Esophagus muscularis mucosa (tissue), 3 donors: ENCODE data around the gene ATAD2B.

Experiments
- POLR2AphosphoS5 ChIP-seq, 2 donors: sonication (generic); formaldehyde crosslinking; IDR thresholded peaks; one replicate each; pipeline ENCODE4 v1.6.1; 2017; ENCODE audit warnings: antibody characterized with exemption in 2 of 2
- TF ChIP-seq, protein P1 (sequence below), 3 experiments: fragments of 200-600 bp in 2 of 3; fragments of 450-650 bp in 1 of 3; sonication (generic) in 2 of 3; IDR thresholded peaks; one replicate each; pipeline ENCODE4 v1.5.1; 2017 to 2019; ENCODE audit warnings: antibody characterized with exemption in 3 of 3, mild to moderate bottlenecking in 2 of 3, moderate library complexity in 1 of 3

DNA sequence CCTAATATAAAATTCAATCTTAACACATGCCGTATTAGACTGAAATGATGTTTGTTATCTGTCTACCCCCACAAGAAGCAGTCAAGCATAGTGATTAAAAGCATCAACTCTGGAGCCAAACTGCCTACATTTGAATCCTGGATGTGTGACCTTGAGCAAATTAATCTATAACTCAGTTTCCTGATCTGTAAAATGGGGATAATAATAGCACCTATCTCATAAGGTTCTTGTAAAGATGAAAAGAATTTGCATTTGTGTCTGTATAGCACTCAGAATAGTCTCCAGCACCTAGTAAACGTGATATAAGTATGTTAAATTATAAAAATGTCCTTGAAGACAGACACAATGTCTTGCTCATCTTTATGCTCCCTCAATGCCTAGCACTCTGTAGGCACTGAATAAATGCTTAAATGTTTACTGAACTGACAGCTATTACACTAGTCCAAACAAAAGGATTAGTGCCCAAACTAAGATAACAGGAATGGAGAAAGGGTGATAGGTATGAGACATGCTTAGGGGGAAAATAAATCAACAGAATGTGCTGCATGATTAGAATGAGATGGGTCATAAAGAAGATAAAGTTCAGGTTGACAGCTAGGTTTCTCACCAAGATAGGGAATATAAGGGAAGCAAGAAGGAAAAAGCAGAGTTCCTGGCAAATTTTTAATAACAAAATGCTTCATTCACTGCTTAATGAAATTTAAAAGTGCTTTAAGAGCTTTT is 180.6 kb downstream of the ATAD2B start:
- TF ChIP-seq, protein P1, sequence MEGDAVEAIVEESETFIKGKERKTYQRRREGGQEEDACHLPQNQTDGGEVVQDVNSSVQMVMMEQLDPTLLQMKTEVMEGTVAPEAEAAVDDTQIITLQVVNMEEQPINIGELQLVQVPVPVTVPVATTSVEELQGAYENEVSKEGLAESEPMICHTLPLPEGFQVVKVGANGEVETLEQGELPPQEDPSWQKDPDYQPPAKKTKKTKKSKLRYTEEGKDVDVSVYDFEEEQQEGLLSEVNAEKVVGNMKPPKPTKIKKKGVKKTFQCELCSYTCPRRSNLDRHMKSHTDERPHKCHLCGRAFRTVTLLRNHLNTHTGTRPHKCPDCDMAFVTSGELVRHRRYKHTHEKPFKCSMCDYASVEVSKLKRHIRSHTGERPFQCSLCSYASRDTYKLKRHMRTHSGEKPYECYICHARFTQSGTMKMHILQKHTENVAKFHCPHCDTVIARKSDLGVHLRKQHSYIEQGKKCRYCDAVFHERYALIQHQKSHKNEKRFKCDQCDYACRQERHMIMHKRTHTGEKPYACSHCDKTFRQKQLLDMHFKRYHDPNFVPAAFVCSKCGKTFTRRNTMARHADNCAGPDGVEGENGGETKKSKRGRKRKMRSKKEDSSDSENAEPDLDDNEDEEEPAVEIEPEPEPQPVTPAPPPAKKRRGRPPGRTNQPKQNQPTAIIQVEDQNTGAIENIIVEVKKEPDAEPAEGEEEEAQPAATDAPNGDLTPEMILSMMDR (IDR thresholded peaks at IDR 0.05) = no peak
- no peak for TF ChIP-seq POLR2AphosphoS5 (IDR thresholded peaks at IDR 0.05)
